Stimulated activated naive CD8-positive, alpha-beta T cell treated with anti-CD3 and anti-CD28 coated beads, Interleukin-15, amount 100 ng/mL, for 72 hours (primary cell): ENCODE measurements around the gene TTLL11.

Source experiments
- ATAC-seq: fragments of 150-1000 bp; cut with Tn5 transposase; 2 replicates; pipeline ENCODE4 v1.10.0; 2021; ENCODE audit warnings: mild to moderate bottlenecking, moderate library complexity
- DNase-seq, 2 donors: peaks; one replicate each; pipeline ENCODE4 v3.0.0; 2021 to 2022
- H3K27ac Mint-ChIP-seq, 2 donors: one replicate each; pipeline ENCODE4 v1.8.0; 2022; ENCODE audit warnings: mild to moderate bottlenecking in 2 of 2, mixed read lengths in 2 of 2, moderate library complexity in 2 of 2
- H3K27me3 Mint-ChIP-seq: one replicate; pipeline ENCODE4 v1.8.0; 2022; ENCODE audit warnings: mixed read lengths
- H3K4me1 Mint-ChIP-seq: one replicate; pipeline ENCODE4 v1.8.0; 2022; ENCODE audit warnings: mild to moderate bottlenecking, mixed read lengths
- H3K4me3 Mint-ChIP-seq, 2 donors: one replicate each; pipeline ENCODE4 v1.8.0; 2022; ENCODE audit warnings: mild to moderate bottlenecking in 2 of 2, mixed read lengths in 2 of 2, moderate library complexity in 1 of 2
- H3K9me3 Mint-ChIP-seq, 2 donors: one replicate each; pipeline ENCODE4 v1.8.0; 2022; ENCODE audit warnings: mixed read lengths in 2 of 2

The TTLL11 gene

GRCh38 chr9:122128007-122128968, 35.2 kb upstream of the TTLL11 start:
- peaks cover 28% of the 10 kb centered on the region for H3K4me1 Mint-ChIP-seq
- H3K27ac Mint-ChIP-seq = no peak overlapping the region
- ATAC-seq (peak; percentile 15), DNase-seq (no peak)
- no peak overlapping the region for H3K4me3 Mint-ChIP-seq
- H3K27me3 Mint-ChIP-seq = peaks cover 63% of the 10 kb centered on the region
- H3K9me3 Mint-ChIP-seq = no peaks in the 10 kb centered on the region

GRCh38 chr9:122127396-122127798, 34.3 kb upstream of the TTLL11 start:
- H3K9me3 Mint-ChIP-seq = no peaks in the 10 kb centered on the region
- H3K4me3 Mint-ChIP-seq = peak overlapping the region in 1 of 2 donors; percentile 24
- peak; percentile 8 for ATAC-seq
- peaks cover 36% of the 10 kb centered on the region for H3K4me1 Mint-ChIP-seq
- H3K27me3 Mint-ChIP-seq = peaks cover 63% of the 10 kb centered on the region
- no peak for DNase-seq
- H3K27ac Mint-ChIP-seq = no peak overlapping the region

- ATAC-seq = peak; percentile 21
- Mint-ChIP-seq H3K4me1 (peaks cover 36% of the 10 kb centered on the region), H3K9me3 (no peaks in the 10 kb centered on the region), H3K27ac (peak overlapping the region in 1 of 2 donors; percentile 52), H3K27me3 (peaks cover 57% of the 10 kb centered on the region), H3K4me3 (peak overlapping the region; percentile 63 to 64)
- DNase-seq = no peak
Measured at GRCh38 chr9:122126331-122127261, 33.5 kb upstream of the TTLL11 start.

- Mint-ChIP-seq H3K9me3 (no peaks in the 10 kb centered on the region), H3K4me1 (peaks cover 36% of the 10 kb centered on the region), H3K27me3 (peaks cover 49% of the 10 kb centered on the region), H3K27ac (peak overlapping the region in 1 of 2 donors; percentile 56), H3K4me3 (peak overlapping the region in 1 of 2 donors; percentile 63)
- peak; percentile 12 for ATAC-seq
- no peak for DNase-seq
Measured at GRCh38 chr9:122125509-122126330, 32.6 kb upstream of the TTLL11 start.

- ATAC-seq (peak; percentile 78), DNase-seq (peak; percentile 76 to 80)
- Mint-ChIP-seq H3K27ac (no peak overlapping the region), H3K9me3 (no peaks in the 10 kb centered on the region), H3K27me3 (peaks cover 45% of the 10 kb centered on the region), H3K4me3 (no peak overlapping the region), H3K4me1 (peaks cover 36% of the 10 kb centered on the region)
Measured at GRCh38 chr9:122125158-122125508, 32.0 kb upstream of the TTLL11 start.

GRCh38 chr9:122124528-122124927, 31.4 kb upstream of the TTLL11 start:
- peaks cover 36% of the 10 kb centered on the region for H3K4me1 Mint-ChIP-seq
- no peaks in the 10 kb centered on the region for H3K9me3 Mint-ChIP-seq
- ATAC-seq (no peak), DNase-seq (no peak)
- H3K27me3 Mint-ChIP-seq = peaks cover 45% of the 10 kb centered on the region
- no peak overlapping the region for H3K27ac Mint-ChIP-seq
- no peak overlapping the region for H3K4me3 Mint-ChIP-seq

GRCh38 chr9:122124048-122124447, 30.9 kb upstream of the TTLL11 start:
- H3K4me1 Mint-ChIP-seq = peaks cover 36% of the 10 kb centered on the region
- ATAC-seq (no peak), DNase-seq (no peak)
- no peak overlapping the region for H3K27ac Mint-ChIP-seq
- H3K27me3 Mint-ChIP-seq = peaks cover 45% of the 10 kb centered on the region
- H3K9me3 Mint-ChIP-seq = no peaks in the 10 kb centered on the region
- no peak overlapping the region for H3K4me3 Mint-ChIP-seq

- peak; percentile 69 to 75 for DNase-seq
- peak; percentile 45 for ATAC-seq
- no peak overlapping the region for H3K27ac Mint-ChIP-seq
- H3K4me1 Mint-ChIP-seq = peaks cover 36% of the 10 kb centered on the region
- H3K9me3 Mint-ChIP-seq = no peaks in the 10 kb centered on the region
- H3K4me3 Mint-ChIP-seq = no peak overlapping the region
- peaks cover 44% of the 10 kb centered on the region for H3K27me3 Mint-ChIP-seq
Measured at GRCh38 chr9:122122903-122123632, 30.0 kb upstream of the TTLL11 start.

- H3K9me3 Mint-ChIP-seq = no peaks in the 10 kb centered on the region
- DNase-seq (no peak), ATAC-seq (no peak)
- H3K4me3 Mint-ChIP-seq = no peak overlapping the region
- H3K4me1 Mint-ChIP-seq = peaks cover 32% of the 10 kb centered on the region
- H3K27me3 Mint-ChIP-seq = peaks cover 38% of the 10 kb centered on the region
- H3K27ac Mint-ChIP-seq = no peak overlapping the region
Measured at GRCh38 chr9:122122468-122122867, 29.4 kb upstream of the TTLL11 start.

- DNase-seq = no peak
- H3K9me3 Mint-ChIP-seq = no peaks in the 10 kb centered on the region
- peaks cover 33% of the 10 kb centered on the region for H3K27me3 Mint-ChIP-seq
- H3K4me3 Mint-ChIP-seq = no peak overlapping the region
- peaks cover 29% of the 10 kb centered on the region for H3K4me1 Mint-ChIP-seq
- ATAC-seq = no peak
- no peak overlapping the region for H3K27ac Mint-ChIP-seq
Measured at GRCh38 chr9:122121931-122122330, 28.8 kb upstream of the TTLL11 start.

- no peak for DNase-seq
- ATAC-seq = no peak
- no peak overlapping the region for H3K4me3 Mint-ChIP-seq
- H3K9me3 Mint-ChIP-seq = no peaks in the 10 kb centered on the region
- peaks cover 25% of the 10 kb centered on the region for H3K4me1 Mint-ChIP-seq
- H3K27me3 Mint-ChIP-seq = peaks cover 28% of the 10 kb centered on the region
- no peak overlapping the region for H3K27ac Mint-ChIP-seq
Measured at GRCh38 chr9:122121391-122121790, 28.3 kb upstream of the TTLL11 start.

GRCh38 chr9:122120316-122121071, 27.4 kb upstream of the TTLL11 start:
- Mint-ChIP-seq H3K27me3 (peaks cover 22% of the 10 kb centered on the region), H3K4me1 (peaks cover 16% of the 10 kb centered on the region), H3K9me3 (no peaks in the 10 kb centered on the region), H3K4me3 (no peak overlapping the region), H3K27ac (no peak overlapping the region)
- DNase-seq (no peak), ATAC-seq (no peak)

GRCh38 chr9:122119721-122120120, 26.6 kb upstream of the TTLL11 start:
- Mint-ChIP-seq H3K27ac (no peak overlapping the region), H3K4me1 (peaks cover 8% of the 10 kb centered on the region), H3K27me3 (peaks cover 22% of the 10 kb centered on the region), H3K9me3 (no peaks in the 10 kb centered on the region), H3K4me3 (no peak overlapping the region)
- ATAC-seq (no peak), DNase-seq (no peak)

GRCh38 chr9:122119166-122119521, 26.0 kb upstream of the TTLL11 start:
- Mint-ChIP-seq H3K9me3 (no peaks in the 10 kb centered on the region), H3K4me3 (no peak overlapping the region), H3K27me3 (peaks cover 19% of the 10 kb centered on the region), H3K27ac (no peak overlapping the region), H3K4me1 (peaks cover 8% of the 10 kb centered on the region)
- DNase-seq = no peak
- ATAC-seq = no peak
